H9 (cell line): ENCODE results near the gene LRRC74B. TPM values are rescaled to one million over a fixed set of nuclear protein-coding genes. Genes with fewer than 3 reads are reported as not detected.

Experiments
- DNase-seq: peaks from one replicate; pipeline ENCODE4 v3.0.0-alpha.2; 2017
- H2AFZ ChIP-seq: one replicate; pipeline ENCODE4 v1.6.1; 2013; ENCODE audit warnings: mild to moderate bottlenecking, low read length, control low read depth, moderate library complexity
- H2AK5ac ChIP-seq: 2 replicates; pipeline ENCODE4 v1.6.1; 2013; ENCODE audit warnings: low read length, control low read depth, mixed read lengths; ENCODE audit not compliant: insufficient read length
- H2BK120ac ChIP-seq: one replicate; pipeline ENCODE4 v1.6.1; 2013; ENCODE audit warnings: low read depth, mild to moderate bottlenecking, low read length, control low read depth, inconsistent platforms; ENCODE audit not compliant: poor library complexity, severe bottlenecking
- H2BK12ac ChIP-seq: 2 replicates; pipeline ENCODE4 v1.6.1; 2013; ENCODE audit warnings: low read length, control low read depth, mixed read lengths, low read depth; ENCODE audit not compliant: insufficient read length
- H2BK15ac ChIP-seq: 2 replicates; pipeline ENCODE4 v1.6.1; 2013; ENCODE audit warnings: low read depth, low read length, control low read depth
- H2BK20ac ChIP-seq: one replicate; pipeline ENCODE4 v1.6.1; 2013; ENCODE audit warnings: low read depth, mild to moderate bottlenecking, low read length, control low read depth, inconsistent platforms; ENCODE audit not compliant: poor library complexity, severe bottlenecking
- H2BK5ac ChIP-seq: 2 replicates; pipeline ENCODE4 v1.6.1; 2013; ENCODE audit warnings: low read length, control low read depth, mixed read lengths; ENCODE audit not compliant: insufficient read length
- H3K14ac ChIP-seq: 2 replicates; pipeline ENCODE4 v1.6.1; 2013; ENCODE audit warnings: low read length, control low read depth; ENCODE audit not compliant: insufficient read depth
- H3K18ac ChIP-seq: 2 replicates; pipeline ENCODE4 v1.6.1; 2013; ENCODE audit warnings: low read depth, mild to moderate bottlenecking, mixed read lengths, low read length, control low read depth; ENCODE audit not compliant: insufficient read length
- H3K23ac ChIP-seq: 2 replicates; pipeline ENCODE4 v1.6.1; 2013; ENCODE audit warnings: low read length, control low read depth, mixed read lengths, low read depth; ENCODE audit not compliant: insufficient read length
- H3K23me2 ChIP-seq: 2 replicates; pipeline ENCODE4 v1.6.1; 2013; ENCODE audit warnings: low read depth, mild to moderate bottlenecking, mixed read lengths, low read length, control low read depth; ENCODE audit not compliant: insufficient read length, poor library complexity, severe bottlenecking
- H3K27ac ChIP-seq: 2 replicates; pipeline ENCODE4 v1.5.1; 2013; ENCODE audit warnings: low read length, control low read depth, mixed read lengths, low read depth; ENCODE audit not compliant: insufficient read length
- H3K27me3 ChIP-seq: 2 replicates; pipeline ENCODE4 v1.6.1; 2013; ENCODE audit warnings: low read length, control low read depth, inconsistent platforms; ENCODE audit not compliant: insufficient read depth
- H3K4ac ChIP-seq: 2 replicates; pipeline ENCODE4 v1.6.1; 2013; ENCODE audit warnings: low read depth, mild to moderate bottlenecking, control low read depth, inconsistent platforms, low read length, moderate library complexity
- H3K4me1 ChIP-seq: 2 replicates; pipeline ENCODE4 v1.6.1; 2013; ENCODE audit warnings: low read length, control low read depth, inconsistent platforms; ENCODE audit not compliant: insufficient read depth
- H3K4me2 ChIP-seq: 2 replicates; pipeline ENCODE4 v1.6.1; 2013; ENCODE audit warnings: low read length, control low read depth, mixed read lengths; ENCODE audit not compliant: insufficient read length, insufficient read depth
- H3K56ac ChIP-seq: 2 replicates; pipeline ENCODE4 v1.6.1; 2013; ENCODE audit warnings: low read depth, mild to moderate bottlenecking, mixed read lengths, low read length, control low read depth; ENCODE audit not compliant: insufficient read length
- H3K79me1 ChIP-seq: 2 replicates; pipeline ENCODE4 v1.6.1; 2013; ENCODE audit warnings: low read depth, mild to moderate bottlenecking, moderate library complexity, low read length, control low read depth, inconsistent platforms; ENCODE audit not compliant: insufficient read depth, poor library complexity, severe bottlenecking
- H3K79me2 ChIP-seq: 2 replicates; pipeline ENCODE4 v1.6.1; 2013; ENCODE audit warnings: low read length, control low read depth, inconsistent platforms; ENCODE audit not compliant: insufficient read depth
- H3K9ac ChIP-seq: 2 replicates; pipeline ENCODE4 v1.6.1; 2013; ENCODE audit warnings: low read length, control low read depth, mixed read lengths; ENCODE audit not compliant: insufficient read length; ENCODE audit errors: extremely low read depth
- H3K9me3 ChIP-seq: one replicate; pipeline ENCODE4 v1.6.1; 2013; ENCODE audit warnings: low read depth, low read length, inconsistent platforms; ENCODE audit not compliant: control insufficient read depth
- H3T11ph ChIP-seq: one replicate; pipeline ENCODE4 v1.6.1; 2013; ENCODE audit warnings: mild to moderate bottlenecking, low read length, control low read depth, inconsistent platforms
- H4K20me1 ChIP-seq: one replicate; pipeline ENCODE4 v1.6.1; 2013; ENCODE audit not compliant: control insufficient read depth, insufficient read length, insufficient read depth
- H4K5ac ChIP-seq: 2 replicates; pipeline ENCODE4 v1.6.1; 2013; ENCODE audit warnings: low read depth, mild to moderate bottlenecking, mixed read lengths, low read length, control low read depth; ENCODE audit not compliant: insufficient read length
- H4K8ac ChIP-seq: replicated peaks from 2 replicates; pipeline ENCODE4 v1.6.1; 2013; ENCODE audit warnings: low read length, control low read depth, mixed read lengths, low read depth; ENCODE audit not compliant: insufficient read length
- H4K91ac ChIP-seq: 2 replicates; pipeline ENCODE4 v1.6.1; 2013; ENCODE audit warnings: low read depth, mild to moderate bottlenecking, moderate library complexity, mixed read lengths, low read length, control low read depth; ENCODE audit not compliant: insufficient read length
- H3K27ac Mint-ChIP-seq, 3 experiments: 2 replicates in 2 of 3; 3 replicates in 1 of 3; pipeline ENCODE4 v1.8.0; 2020 to 2021; ENCODE audit warnings: mixed read lengths in 3 of 3, mild to moderate bottlenecking in 1 of 3, moderate library complexity in 1 of 3
- H3K27me3 Mint-ChIP-seq: 2 replicates; pipeline ENCODE4 v1.8.0; 2021; ENCODE audit warnings: low read depth, mild to moderate bottlenecking, moderate library complexity, mixed read lengths
- H3K36me3 Mint-ChIP-seq, 3 experiments: 2 replicates in 2 of 3; 3 replicates in 1 of 3; pipeline ENCODE4 v1.8.0; 2020 to 2021; ENCODE audit warnings: low read depth in 3 of 3, mixed read lengths in 3 of 3; ENCODE audit not compliant: insufficient read depth in 1 of 3
- H3K4me1 Mint-ChIP-seq, 2 experiments: 2 replicates each; pipeline ENCODE4 v1.8.0; 2020; ENCODE audit warnings: mixed read lengths in 2 of 2
- H3K4me3 Mint-ChIP-seq, 2 experiments: 2 replicates in 1 of 2; 3 replicates in 1 of 2; pipeline ENCODE4 v1.8.0; 2020 to 2021; ENCODE audit warnings: mild to moderate bottlenecking in 2 of 2, mixed read lengths in 2 of 2, moderate library complexity in 1 of 2
- H3K9me3 Mint-ChIP-seq, 2 experiments: 2 replicates in 1 of 2; 3 replicates in 1 of 2; pipeline ENCODE4 v1.8.0; 2020; ENCODE audit warnings: mild to moderate bottlenecking in 2 of 2, mixed read lengths in 2 of 2, moderate library complexity in 1 of 2
- CTCF ChIP-seq: fragments of 200-600 bp; sonication (generic); conservative IDR thresholded peaks from 3 replicates; pipeline ENCODE4 v1.8.0; 2021; ENCODE audit warnings: antibody characterized with exemption, mild to moderate bottlenecking
- WGBS: extraction: QIAGEN DNeasy Blood & Tissue Kit; methylation state at CpG from one replicate; pipeline ENCODE4 v1.1.7; 2013; ENCODE audit warnings: missing lambda C conversion rate, low lambda C conversion rate, mixed read lengths; ENCODE audit not compliant: insufficient read length; ENCODE audit errors: extremely low coverage; 5-methylcytosine and 5-hydroxymethylcytosine counted together
- total RNA-seq: library from RNA; stranded (reverse); gene quantifications from 2 replicates; pipeline ENCODE4 v1.2.1, GENCODE V29; 2021

LRRC74B gene
- total RNA-seq, 1 experiment from 2014 or later, result not detected

- H2BK20ac ChIP-seq, result no peak overlapping the region
- Mint-ChIP-seq H3K27me3 (peaks cover 14% of the 10 kb centered on the region), H3K4me3 (no peak overlapping the region), H3K27ac (no peak overlapping the region), H3K9me3 (peaks cover 0 to 2% of the 10 kb centered on the region in 2 experiments; a peak in 1 of 5 replicates), H3K4me1 (no peaks in the 10 kb centered on the region), H3K36me3 (no peaks in the 10 kb centered on the region; a peak in 1 of 7 replicates)
- H4K8ac ChIP-seq, result no peak overlapping the region
- no peaks in the 10 kb centered on the region for H3K27me3 ChIP-seq
- H2BK12ac ChIP-seq, result no peak overlapping the region
- H2AFZ ChIP-seq, result no peak overlapping the region
- no peak overlapping the region for H3K27ac ChIP-seq
- no peaks in the 10 kb centered on the region for H3K9me3 ChIP-seq
- DNase-seq, result no peak
- H4K5ac ChIP-seq, result no peak overlapping the region
- H3K23me2 ChIP-seq, result no peaks in the 10 kb centered on the region
- H3T11ph ChIP-seq, result no peak overlapping the region
- no peak overlapping the region for H3K4ac ChIP-seq
- H2BK120ac ChIP-seq, result no peak overlapping the region
- no peak for TF ChIP-seq CTCF
- no peak overlapping the region for H3K23ac ChIP-seq
- no peak overlapping the region for H2AK5ac ChIP-seq
- no peak overlapping the region for H2BK15ac ChIP-seq
- H3K4me1 ChIP-seq, result no peaks in the 10 kb centered on the region
- H3K4me2 ChIP-seq, result no peak overlapping the region
- H3K79me2 ChIP-seq, result no peaks in the 10 kb centered on the region
- H4K20me1 ChIP-seq, result no peaks in the 10 kb centered on the region
- no peak overlapping the region for H3K18ac ChIP-seq
- H3K14ac ChIP-seq, result no peak overlapping the region
- H2BK5ac ChIP-seq, result no peak overlapping the region
- no peak overlapping the region for H4K91ac ChIP-seq
- H3K9ac ChIP-seq, result no peak overlapping the region
- WGBS, result no CpG with 5 or more reads among the region's 5 CpGs
- H3K56ac ChIP-seq, result no peak overlapping the region
- no peaks in the 10 kb centered on the region for H3K79me1 ChIP-seq
Measured at GRCh38 chr22:21069375-21069774, 23.6 kb downstream of the LRRC74B start.
